HG03159 (cell line): ENCODE measurements around the gene CCDC78.

Experiments
- ATAC-seq: cut with Tn5 transposase; IDR thresholded peaks from one replicate; pipeline ENCODE4 v1.9.1; 2021; ENCODE audit warnings: mild to moderate bottlenecking, moderate library complexity; ENCODE audit not compliant: unreplicated experiment

The CCDC78 gene

GRCh38 chr16:679814-680624 is 46.2 kb downstream of the CCDC78 start, which contains the start of gene STUB1:
TSS of gene STUB1 (plus strand) at chr16:680410. CDS start at chr16:680526, 116 bp downstream.
- peak; percentile 32 for ATAC-seq

GRCh38 chr16:678858-679813 is 47.1 kb downstream of the CCDC78 start:
- no peak for ATAC-seq

- ATAC-seq: no peak
These were observed 47.9 kb downstream of the CCDC78 start for GRCh38 chr16:678209-678857.

- no peak for ATAC-seq
These were observed 48.7 kb downstream of the CCDC78 start for GRCh38 chr16:677316-678190.

GRCh38 chr16:676913-677312 is 49.3 kb downstream of the CCDC78 start:
- ATAC-seq: no peak

GRCh38 chr16:676565-676902 is 49.7 kb downstream of the CCDC78 start:
- no peak for ATAC-seq

GRCh38 chr16:675884-676564 is 50.2 kb downstream of the CCDC78 start:
- ATAC-seq: no peak

- no peak for ATAC-seq
These were observed 51.0 kb downstream of the CCDC78 start, which contains the start of gene RHBDL1 for GRCh38 chr16:674968-675883. TSS of gene RHBDL1 (plus strand) at chr16:675671. CDS start at chr16:675791, 120 bp downstream.

GRCh38 chr16:674214-674881 is 51.9 kb downstream of the CCDC78 start:
- no peak for ATAC-seq

GRCh38 chr16:673399-673991 is 52.7 kb downstream of the CCDC78 start:
- no peak for ATAC-seq

- ATAC-seq: no peak
These were observed 53.4 kb downstream of the CCDC78 start for GRCh38 chr16:672851-673250.
